ENCODE data around the gene INPP5J. TPM values are rescaled to one million over a fixed set of nuclear protein-coding genes. Genes with fewer than 3 reads are reported as not detected.
"Not testable (repeated sequence)": the region's sequence is repeated elsewhere in the genome, so short reads cannot be mapped to it uniquely, and the experiment has no call there.

The INPP5J gene
- total and polyA plus RNA-seq, 8 donors, result 2.1 to 4.1 (median 2.9) TPM

- Histone ChIP-seq H3K27me3 (no peaks in the 10 kb centered on the region), H3K4me3 (no peak overlapping the region), H3K36me3 (peaks cover 0 to 97% of the 10 kb centered on the region in 2 donors), H3K27ac (no peak overlapping the region), H3K4me1 (no peaks in the 10 kb centered on the region), H3K9me3 (no peaks in the 10 kb centered on the region)
- TF ChIP-seq CTCF (IDR thresholded peaks at IDR 0.05), result no peak
- intact Hi-C loops (cut with DNase I), result no loop called here
- DNase-seq, result peak in 1 of 4 donors; percentile 76
- no peak for ATAC-seq
These were observed 29.5 kb upstream of the INPP5J start for GRCh38 chr22:31093086-31093850.

GRCh38 chr22:31094021-31094551 is 28.7 kb upstream of the INPP5J start:
- Histone ChIP-seq H3K4me1 (no peaks in the 10 kb centered on the region), H3K4me3 (no peak overlapping the region), H3K36me3 (peaks cover 0 to 96% of the 10 kb centered on the region in 2 donors), H3K27ac (no peak overlapping the region), H3K27me3 (no peaks in the 10 kb centered on the region), H3K9me3 (no peaks in the 10 kb centered on the region)
- intact Hi-C loops (cut with DNase I), result no loop called here
- ATAC-seq (no peak), DNase-seq (no peak)
- no peak for TF ChIP-seq CTCF (IDR thresholded peaks at IDR 0.05)

- ATAC-seq (no peak), DNase-seq (no peak)
- Histone ChIP-seq H3K27me3 (no peaks in the 10 kb centered on the region), H3K27ac (no peak overlapping the region), H3K36me3 (peaks cover 0 to 96% of the 10 kb centered on the region in 2 donors), H3K9me3 (no peaks in the 10 kb centered on the region), H3K4me3 (no peak overlapping the region), H3K4me1 (no peaks in the 10 kb centered on the region)
- no peak for TF ChIP-seq CTCF (IDR thresholded peaks at IDR 0.05)
- intact Hi-C loops (cut with DNase I), result no loop called here
These were observed 28.0 kb upstream of the INPP5J start for GRCh38 chr22:31094741-31095140.

- no peaks in the 10 kb centered on the region for H3K9me3 ChIP-seq
- H3K4me3 ChIP-seq, result no peak overlapping the region
- TF ChIP-seq CTCF (IDR thresholded peaks at IDR 0.05), result no peak
- DNase-seq (no peak), ATAC-seq (no peak)
- no peaks in the 10 kb centered on the region for H3K27me3 ChIP-seq
- no peaks in the 10 kb centered on the region for H3K4me1 ChIP-seq
- no peak overlapping the region for H3K27ac ChIP-seq
- intact Hi-C loops (cut with DNase I), result no loop called here
- peaks cover 0 to 96% of the 10 kb centered on the region in 2 donors for H3K36me3 ChIP-seq
These were observed 27.0 kb upstream of the INPP5J start for GRCh38 chr22:31095637-31096249.

GRCh38 chr22:31096657-31097279 is 26.0 kb upstream of the INPP5J start:
- intact Hi-C loops (cut with DNase I), result no loop called here
- Histone ChIP-seq H3K27ac (no peak overlapping the region), H3K4me1 (no peaks in the 10 kb centered on the region), H3K36me3 (peaks cover 0 to 94% of the 10 kb centered on the region in 2 donors), H3K9me3 (no peaks in the 10 kb centered on the region), H3K4me3 (no peak overlapping the region), H3K27me3 (no peaks in the 10 kb centered on the region)
- no peak for TF ChIP-seq CTCF (IDR thresholded peaks at IDR 0.05)
- ATAC-seq (no peak), DNase-seq (no peak)

GRCh38 chr22:31097539-31097938 is 25.2 kb upstream of the INPP5J start:
- intact Hi-C loops (cut with DNase I); ATAC-seq; H3K27ac ChIP-seq; H3K4me1 ChIP-seq; H3K4me3 ChIP-seq; H3K9me3 ChIP-seq; DNase-seq; H3K27me3 ChIP-seq: not testable (repeated sequence)
- peaks cover 0 to 91% of the 10 kb centered on the region in 2 donors for H3K36me3 ChIP-seq

Measured in left lung (tissue), 10 donors.